Measurements from ENCODE around the gene USP48.
A peak's percentile ranks its signal among the peaks of the same experiment; 100 is the strongest.
"Not testable (repeated sequence)": the region's sequence is repeated elsewhere in the genome, so short reads cannot be mapped to it uniquely, and the experiment has no call there.

Gene USP48

GRCh38 chr1:21815724-21816321 lies 32.9 kb upstream of the USP48 start:
- DNase-seq (ENCODE audit: low read depth in 2 of 2): no peak

- no peak for DNase-seq (ENCODE audit: low read depth in 2 of 2)
Observed at GRCh38 chr1:21814981-21815582, 32.1 kb upstream of the USP48 start.

- DNase-seq (ENCODE audit: low read depth in 2 of 2): peak; percentile 11 to 24
Observed at GRCh38 chr1:21814241-21814918, 31.4 kb upstream of the USP48 start.

- DNase-seq (ENCODE audit: low read depth in 2 of 2): no peak
Observed at GRCh38 chr1:21813542-21813941, 30.6 kb upstream of the USP48 start.

- no peak for DNase-seq (ENCODE audit: low read depth in 2 of 2)
Observed at GRCh38 chr1:21811875-21812305, 28.9 kb upstream of the USP48 start, which contains the start of gene LDLRAD2. Gene LDLRAD2, plus strand, starts transcription at chr1:21812265. Its CDS starts 187 bp downstream, at chr1:21812452.

GRCh38 chr1:21804536-21804935 lies 21.6 kb upstream of the USP48 start:
- no peak for DNase-seq (ENCODE audit: low read depth in 2 of 2)

GRCh38 chr1:21801100-21801499 lies 18.2 kb upstream of the USP48 start:
- DNase-seq (ENCODE audit: low read depth in 2 of 2): no peak

GRCh38 chr1:21799730-21800129 lies 16.8 kb upstream of the USP48 start:
- no peak for DNase-seq (ENCODE audit: low read depth in 2 of 2)

- no peak for DNase-seq (ENCODE audit: low read depth in 2 of 2)
Observed at GRCh38 chr1:21795075-21795474, 12.1 kb upstream of the USP48 start.

- DNase-seq (ENCODE audit: low read depth in 2 of 2): no peak
Observed at GRCh38 chr1:21794656-21795055, 11.7 kb upstream of the USP48 start.

GRCh38 chr1:21793104-21793503 lies 10.2 kb upstream of the USP48 start:
- DNase-seq (ENCODE audit: low read depth in 2 of 2): no peak

GRCh38 chr1:21786640-21787039 lies 3.7 kb upstream of the USP48 start:
- DNase-seq (ENCODE audit: low read depth in 2 of 2): no peak

- DNase-seq (ENCODE audit: low read depth in 2 of 2): not testable (repeated sequence)
Observed at GRCh38 chr1:21785764-21786163, 2.8 kb upstream of the USP48 start.

GRCh38 chr1:21783679-21784603 lies 992 bp upstream of the USP48 start:
- no peak for DNase-seq (ENCODE audit: low read depth in 2 of 2)

- peak; percentile 26 to 28 for DNase-seq (ENCODE audit: low read depth in 2 of 2)
Observed at GRCh38 chr1:21782349-21782867, 541 bp downstream of the USP48 start.

- no peak for DNase-seq (ENCODE audit: low read depth in 2 of 2)
Observed at GRCh38 chr1:21781815-21782348, 1.1 kb downstream of the USP48 start.

- peak; percentile 33 to 46 for DNase-seq (ENCODE audit: low read depth in 2 of 2)
Observed at GRCh38 chr1:21779613-21780521, 3.1 kb downstream of the USP48 start.

GRCh38 chr1:21778405-21778727 lies 4.6 kb downstream of the USP48 start:
- DNase-seq (ENCODE audit: low read depth in 2 of 2): no peak

- DNase-seq (ENCODE audit: low read depth in 2 of 2): not testable (repeated sequence)
Observed at GRCh38 chr1:21776925-21777324, 6.0 kb downstream of the USP48 start.

- DNase-seq (ENCODE audit: low read depth in 2 of 2): no peak
Observed at GRCh38 chr1:21775985-21776562, 6.9 kb downstream of the USP48 start.
